MM.1S (cell line): ENCODE measurements around the gene TBC1D32.
"Not testable (repeated sequence)": the region's sequence is repeated elsewhere in the genome, so short reads cannot be mapped to it uniquely, and the experiment has no call there.

Experiments used
- DNase-seq: peaks from one replicate; pipeline ENCODE4 v3.0.0-alpha.2; 2015
- H2AFZ ChIP-seq: fragments of 300-600 bp; sonication (generic); 2 replicates; pipeline ENCODE4 v1.6.0; 2016; ENCODE audit warnings: antibody characterized with exemption, low read length
- H3F3A ChIP-seq: fragments of 300-600 bp; sonication (generic); 2 replicates; pipeline ENCODE4 v1.6.1; 2016; ENCODE audit warnings: mild to moderate bottlenecking, antibody characterized with exemption, low read length, moderate library complexity, mixed read lengths; ENCODE audit not compliant: insufficient read depth
- H3K27ac ChIP-seq: fragments of 300-600 bp; sonication (generic); 2 replicates; pipeline ENCODE4 v1.5.1; 2016; ENCODE audit warnings: mild to moderate bottlenecking, low read length
- H3K27me3 ChIP-seq: fragments of 300-600 bp; sonication (generic); replicated peaks from 2 replicates; pipeline ENCODE4 v1.6.0; 2016; ENCODE audit warnings: low read length; ENCODE audit not compliant: insufficient read depth
- H3K36me3 ChIP-seq: fragments of 300-600 bp; sonication (generic); replicated peaks from 2 replicates; pipeline ENCODE4 v1.6.1; 2016; ENCODE audit warnings: mild to moderate bottlenecking, low read length, mixed read lengths; ENCODE audit not compliant: insufficient read depth
- H3K4me1 ChIP-seq: fragments of 300-600 bp; sonication (generic); 2 replicates; pipeline ENCODE4 v1.6.1; 2016; ENCODE audit warnings: low read length, mixed read lengths
- H3K4me2 ChIP-seq: fragments of 300-600 bp; sonication (generic); 2 replicates; pipeline ENCODE4 v1.6.0; 2016; ENCODE audit warnings: low read depth, low read length
- H3K4me3 ChIP-seq: fragments of 300-600 bp; sonication (generic); 2 replicates; pipeline ENCODE4 v1.5.1; 2016; ENCODE audit warnings: low read length, mixed read lengths
- H3K79me2 ChIP-seq: fragments of 300-600 bp; sonication (generic); 2 replicates; pipeline ENCODE4 v1.6.1; 2016; ENCODE audit warnings: mixed run types, low read length, mixed read lengths
- H3K9ac ChIP-seq: fragments of 300-600 bp; sonication (generic); 2 replicates; pipeline ENCODE4 v1.6.1; 2016; ENCODE audit warnings: low read length, mixed read lengths
- H3K9me2 ChIP-seq: fragments of 300-600 bp; sonication (generic); replicated peaks from 2 replicates; pipeline ENCODE4 v1.6.1; 2016; ENCODE audit warnings: mild to moderate bottlenecking, low read length, mixed read lengths; ENCODE audit not compliant: insufficient read depth
- H3K9me3 ChIP-seq: fragments of 300-600 bp; sonication (generic); replicated peaks from 2 replicates; pipeline ENCODE4 v1.6.1; 2016; ENCODE audit warnings: mild to moderate bottlenecking, low read length, mixed read lengths; ENCODE audit not compliant: insufficient read depth
- H4K20me1 ChIP-seq: fragments of 300-600 bp; sonication (generic); 2 replicates; pipeline ENCODE4 v1.6.1; 2016; ENCODE audit warnings: mild to moderate bottlenecking, low read length, moderate library complexity, mixed read lengths; ENCODE audit not compliant: insufficient read depth
- EZH2 ChIP-seq: fragments of 300-600 bp; sonication (generic); optimal IDR thresholded peaks from 2 replicates; pipeline ENCODE3; 2017; ENCODE audit warnings: low read depth, mild to moderate bottlenecking, antibody characterized with exemption, low read length, mixed read lengths
- EZH2phosphoT487 ChIP-seq: fragments of 300-600 bp; sonication (generic); IDR thresholded peaks from 2 replicates; pipeline ENCODE4 v1.6.1; 2018; ENCODE audit warnings: antibody characterized with exemption, low read length
- TF ChIP-seq, protein P1 (sequence below): fragments of 300-600 bp; sonication (generic); IDR thresholded peaks from 2 replicates; pipeline ENCODE4 v1.5.1; 2016; ENCODE audit warnings: antibody characterized with exemption, low read length, mixed read lengths

Gene TBC1D32

DNA sequence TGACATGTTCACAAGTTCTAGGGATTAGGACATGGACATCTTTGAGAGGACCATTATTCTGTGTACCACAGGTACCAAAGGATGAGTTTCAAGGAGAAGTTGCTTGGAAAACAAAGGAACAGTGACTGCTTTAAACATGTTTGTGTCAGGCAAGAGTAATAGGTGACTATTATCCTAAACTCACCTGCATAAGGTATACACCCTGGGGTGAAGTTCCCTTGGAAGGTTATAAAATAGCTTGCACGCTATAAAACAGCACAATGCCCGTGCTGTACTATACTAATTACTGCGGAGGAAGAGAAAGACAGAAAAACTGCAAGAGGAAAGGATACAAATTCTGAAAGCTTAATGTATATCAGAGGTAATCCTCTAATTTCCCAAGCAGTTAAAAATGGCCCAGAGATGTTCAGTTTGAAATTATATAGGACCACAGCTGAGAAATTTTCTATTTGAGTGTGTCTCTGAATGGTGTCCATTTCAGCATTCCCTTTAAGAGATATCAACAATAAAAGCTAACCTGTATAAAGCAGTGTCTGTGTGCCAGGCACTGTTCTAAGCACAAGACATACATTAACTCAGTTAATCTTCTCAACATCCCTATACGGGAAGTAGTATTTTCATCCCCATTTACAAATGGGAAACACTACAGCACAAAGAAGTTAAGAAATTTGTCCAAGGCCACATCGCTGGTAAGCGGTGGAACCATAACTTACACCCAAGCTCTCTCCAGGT, 19.7 kb downstream of the TBC1D32 start:
- H3K4me1 ChIP-seq = no peaks in the 10 kb centered on the region
- no peak overlapping the region for H3K4me3 ChIP-seq
- no peaks in the 10 kb centered on the region for H3K36me3 ChIP-seq
- no peak overlapping the region for H3K9ac ChIP-seq
- H3F3A ChIP-seq = no peaks in the 10 kb centered on the region
- DNase-seq = no peak
- H3K79me2 ChIP-seq = no peaks in the 10 kb centered on the region
- no peak overlapping the region for H3K27ac ChIP-seq
- H3K4me2 ChIP-seq = no peak overlapping the region
- no peaks in the 10 kb centered on the region for H3K27me3 ChIP-seq
- TF ChIP-seq EZH2 (no peak), EZH2phosphoT487 (no peak)
- TF ChIP-seq, protein P1, sequence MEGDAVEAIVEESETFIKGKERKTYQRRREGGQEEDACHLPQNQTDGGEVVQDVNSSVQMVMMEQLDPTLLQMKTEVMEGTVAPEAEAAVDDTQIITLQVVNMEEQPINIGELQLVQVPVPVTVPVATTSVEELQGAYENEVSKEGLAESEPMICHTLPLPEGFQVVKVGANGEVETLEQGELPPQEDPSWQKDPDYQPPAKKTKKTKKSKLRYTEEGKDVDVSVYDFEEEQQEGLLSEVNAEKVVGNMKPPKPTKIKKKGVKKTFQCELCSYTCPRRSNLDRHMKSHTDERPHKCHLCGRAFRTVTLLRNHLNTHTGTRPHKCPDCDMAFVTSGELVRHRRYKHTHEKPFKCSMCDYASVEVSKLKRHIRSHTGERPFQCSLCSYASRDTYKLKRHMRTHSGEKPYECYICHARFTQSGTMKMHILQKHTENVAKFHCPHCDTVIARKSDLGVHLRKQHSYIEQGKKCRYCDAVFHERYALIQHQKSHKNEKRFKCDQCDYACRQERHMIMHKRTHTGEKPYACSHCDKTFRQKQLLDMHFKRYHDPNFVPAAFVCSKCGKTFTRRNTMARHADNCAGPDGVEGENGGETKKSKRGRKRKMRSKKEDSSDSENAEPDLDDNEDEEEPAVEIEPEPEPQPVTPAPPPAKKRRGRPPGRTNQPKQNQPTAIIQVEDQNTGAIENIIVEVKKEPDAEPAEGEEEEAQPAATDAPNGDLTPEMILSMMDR = no peak
- H4K20me1 ChIP-seq = no peaks in the 10 kb centered on the region
- H3K9me2 ChIP-seq = no peaks in the 10 kb centered on the region
- no peak overlapping the region for H2AFZ ChIP-seq
- H3K9me3 ChIP-seq = no peaks in the 10 kb centered on the region

DNA sequence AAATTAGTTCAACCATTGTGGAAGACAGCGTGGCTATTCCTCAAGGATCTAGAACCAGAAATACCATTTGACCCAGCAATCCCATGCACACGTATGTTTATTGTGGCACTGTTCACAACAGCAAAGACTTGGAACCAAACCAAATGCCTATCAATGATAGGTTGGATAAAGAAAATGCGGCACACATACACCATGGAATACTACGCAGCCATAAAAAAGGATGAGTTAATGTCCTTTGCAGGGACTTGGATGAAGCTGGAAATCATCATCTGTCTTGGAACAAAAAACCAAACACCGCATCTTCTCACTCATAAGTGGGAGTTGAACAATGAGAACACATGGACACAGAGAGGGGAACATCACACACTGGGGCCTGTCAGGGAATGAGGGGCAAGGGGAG, 22.5 kb downstream of the TBC1D32 start:
- not testable (repeated sequence) for H3F3A ChIP-seq, H3K27me3 ChIP-seq, H4K20me1 ChIP-seq, H3K79me2 ChIP-seq, H3K36me3 ChIP-seq, H3K9me3 ChIP-seq, DNase-seq, H3K4me3 ChIP-seq, H3K4me2 ChIP-seq, H3K9me2 ChIP-seq, H3K4me1 ChIP-seq, H3K9ac ChIP-seq, H2AFZ ChIP-seq, H3K27ac ChIP-seq

DNA sequence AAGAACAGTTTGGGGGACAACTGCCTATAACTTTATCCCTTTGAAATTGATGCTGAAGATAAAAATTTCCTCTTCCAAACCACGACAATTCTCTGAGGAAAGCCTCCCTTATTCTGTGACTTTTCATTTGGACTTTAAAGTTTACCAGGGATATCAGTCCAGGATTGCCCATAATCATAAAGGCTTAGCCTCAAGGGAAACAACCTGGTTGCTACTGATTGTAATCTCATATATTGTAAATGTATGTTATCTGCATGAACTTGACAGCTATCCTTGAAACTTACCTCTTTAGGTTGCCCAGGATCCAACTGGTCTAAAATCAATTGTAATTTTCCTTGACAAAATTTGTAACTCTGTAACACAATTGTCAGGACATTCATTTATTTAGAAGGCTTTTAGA, 23.8 kb downstream of the TBC1D32 start:
- H3K27me3 ChIP-seq = no peaks in the 10 kb centered on the region
- DNase-seq = no peak
- H3K79me2 ChIP-seq = no peaks in the 10 kb centered on the region
- no peaks in the 10 kb centered on the region for H3K4me1 ChIP-seq
- H3K9me2 ChIP-seq = no peaks in the 10 kb centered on the region
- H3K9me3 ChIP-seq = no peaks in the 10 kb centered on the region
- no peaks in the 10 kb centered on the region for H3F3A ChIP-seq
- H4K20me1 ChIP-seq = no peaks in the 10 kb centered on the region
- no peak overlapping the region for H3K27ac ChIP-seq
- no peak overlapping the region for H2AFZ ChIP-seq
- no peak overlapping the region for H3K9ac ChIP-seq
- TF ChIP-seq, protein P1 = no peak
- TF ChIP-seq EZH2phosphoT487 (no peak), EZH2 (no peak)
- H3K36me3 ChIP-seq = no peaks in the 10 kb centered on the region
- H3K4me2 ChIP-seq = no peak overlapping the region
- H3K4me3 ChIP-seq = no peak overlapping the region

DNA sequence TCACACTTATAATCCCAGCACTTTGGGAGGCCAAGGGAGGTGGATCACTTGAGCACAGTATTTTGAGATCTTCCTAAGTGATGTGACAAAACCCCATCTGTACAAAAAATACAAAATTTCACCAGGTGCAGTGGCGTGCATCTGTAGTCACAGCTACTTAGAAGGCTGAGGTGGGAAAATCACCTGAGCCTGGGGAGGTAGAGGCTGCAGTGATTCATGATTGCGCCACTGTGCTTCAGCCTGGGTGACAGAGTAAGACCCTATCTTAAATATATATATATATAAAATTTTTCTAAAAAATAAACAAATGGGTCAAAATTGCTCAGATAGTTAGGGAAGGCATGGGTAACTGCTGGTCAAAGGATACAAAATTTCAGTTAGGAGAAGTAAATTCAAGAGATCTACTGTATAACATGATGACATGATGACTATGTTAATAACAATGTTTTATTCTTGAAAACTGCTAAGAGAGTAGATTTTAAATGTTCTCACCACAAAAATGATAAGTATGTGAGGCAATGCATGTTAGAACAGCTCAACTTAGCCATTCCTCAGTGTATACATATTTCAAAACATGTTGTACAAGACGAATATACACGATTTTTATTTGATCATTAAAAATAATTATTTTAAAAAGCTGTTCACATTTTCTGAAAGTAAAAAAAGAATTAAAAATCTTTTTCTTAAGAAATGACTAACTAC, 24.4 kb downstream of the TBC1D32 start:
- no peaks in the 10 kb centered on the region for H3K9me3 ChIP-seq
- H3K79me2 ChIP-seq = no peaks in the 10 kb centered on the region
- H3K27me3 ChIP-seq = no peaks in the 10 kb centered on the region
- no peaks in the 10 kb centered on the region for H3K9me2 ChIP-seq
- TF ChIP-seq, protein P1 = no peak
- no peak for TF ChIP-seq EZH2
- TF ChIP-seq EZH2phosphoT487 = no peak
- H3K27ac ChIP-seq = no peak overlapping the region
- no peak overlapping the region for H3K4me2 ChIP-seq
- H3K9ac ChIP-seq = no peak overlapping the region
- DNase-seq = no peak
- H3K4me1 ChIP-seq = no peaks in the 10 kb centered on the region
- H2AFZ ChIP-seq = no peak overlapping the region
- H4K20me1 ChIP-seq = no peaks in the 10 kb centered on the region
- H3F3A ChIP-seq = no peaks in the 10 kb centered on the region
- no peak overlapping the region for H3K4me3 ChIP-seq
- H3K36me3 ChIP-seq = no peaks in the 10 kb centered on the region
